H1 (cell line): ENCODE results near the gene DCAF6. TPM values are rescaled to one million over a fixed set of nuclear protein-coding genes. Genes with fewer than 3 reads are reported as not detected.

Source experiments
- BCL11A ChIP-seq, 2 experiments: IDR thresholded peaks; one replicate each; pipeline ENCODE4 v1.6.1; 2011; ENCODE audit warnings: low read depth in 2 of 2, low read length in 2 of 2, mild to moderate bottlenecking in 2 of 2
- CEBPB ChIP-seq: IDR thresholded peaks from 2 replicates; pipeline ENCODE4 v1.6.1; 2012; ENCODE audit warnings: low read depth, low read length
- CHD2 ChIP-seq: IDR thresholded peaks from 2 replicates; pipeline ENCODE4 v1.6.1; 2012; ENCODE audit warnings: low read length, improper control_type of control experiment
- GABPA ChIP-seq: IDR thresholded peaks from 2 replicates; pipeline ENCODE4 v1.6.1; 2011; ENCODE audit warnings: mild to moderate bottlenecking, low read length, moderate library complexity, borderline replicate concordance; ENCODE audit not compliant: insufficient read depth
- JUN ChIP-seq: IDR thresholded peaks from 2 replicates; pipeline ENCODE4 v1.6.1; 2011; ENCODE audit warnings: low read depth, mild to moderate bottlenecking, improper control_type of control experiment, low read length
- JUND ChIP-seq: IDR thresholded peaks from 2 replicates; pipeline ENCODE4 v1.6.1; 2011; ENCODE audit warnings: mild to moderate bottlenecking, improper control_type of control experiment, low read length
- KDM1A ChIP-seq: fragments of 200-600, 300-600 bp; sonication (generic); IDR thresholded peaks from 2 replicates; pipeline ENCODE4 v1.7.1; 2016; ENCODE audit warnings: mild to moderate bottlenecking, low read length, borderline replicate concordance
- KDM5A ChIP-seq: fragments of 200-600 bp; IDR thresholded peaks from 2 replicates; pipeline ENCODE4 v1.7.1; 2012; ENCODE audit warnings: mild to moderate bottlenecking, low read length, inconsistent platforms, mixed read lengths
- NRF1 ChIP-seq: IDR thresholded peaks from 2 replicates; pipeline ENCODE4 v1.6.1; 2011; ENCODE audit warnings: mild to moderate bottlenecking, low read depth, low read length, improper control_type of control experiment
- SAP30 ChIP-seq: fragments of 300-600 bp; sonication (generic); IDR thresholded peaks from 2 replicates; pipeline ENCODE4 v1.7.1; 2012; ENCODE audit warnings: low read length, moderate library complexity, mild to moderate bottlenecking, inconsistent platforms; ENCODE audit not compliant: insufficient read depth, insufficient replicate concordance
- SP1 ChIP-seq: IDR thresholded peaks from 2 replicates; pipeline ENCODE4 v1.6.1; 2011; ENCODE audit warnings: low read depth, low read length
- TAF7 ChIP-seq: optimal IDR thresholded peaks from 2 replicates; pipeline ENCODE3; 2011; ENCODE audit warnings: low read depth, mild to moderate bottlenecking, inconsistent platforms, low read length, moderate library complexity, borderline replicate concordance
- polyA plus RNA-seq, 7 experiments: library from polyadenylated mRNA; depleted of rRNA in 3 of 7; stranded (reverse) in 5 of 7; unstranded in 2 of 7; fragments of >200 nt in 5 of 7; fragments of 200-250 nt in 2 of 7; gene quantifications; 1 replicate in 5 of 7; 2 replicates in 1 of 7; 4 replicates in 1 of 7; pipeline versions ENCODE4 v1.2.1 to v1.2.3, GENCODE V29; 2011 to 2013; ENCODE audit warnings: missing spikeins in 2 of 7, mixed read lengths in 2 of 7
- total RNA-seq: library from RNA; stranded (reverse); fragmentation: NEBNext Ultra II Directional; extraction: Animal tissue kit (Norgen Biotek cat#: 25700); gene quantifications from 2 replicates; pipeline ENCODE4 v1.2.1, GENCODE V29; 2021
- TF ChIP-seq, protein P1 (sequence below): fragments of 300-600 bp; sonication (generic); IDR thresholded peaks from 2 replicates; pipeline ENCODE4 v1.7.1; 2012; ENCODE audit warnings: low read length, moderate library complexity, mild to moderate bottlenecking, inconsistent platforms; ENCODE audit not compliant: insufficient replicate concordance

Gene DCAF6
- total and polyA plus RNA-seq, 2 of the 8 experiments (the other 6 are each of a cell fraction or from before 2014, with no cell fraction given) = 12.3 to 17.4 TPM

GRCh38 chr1:167950569-167950968, 14.1 kb downstream of the DCAF6 start (continued):
- TF ChIP-seq, protein P1, sequence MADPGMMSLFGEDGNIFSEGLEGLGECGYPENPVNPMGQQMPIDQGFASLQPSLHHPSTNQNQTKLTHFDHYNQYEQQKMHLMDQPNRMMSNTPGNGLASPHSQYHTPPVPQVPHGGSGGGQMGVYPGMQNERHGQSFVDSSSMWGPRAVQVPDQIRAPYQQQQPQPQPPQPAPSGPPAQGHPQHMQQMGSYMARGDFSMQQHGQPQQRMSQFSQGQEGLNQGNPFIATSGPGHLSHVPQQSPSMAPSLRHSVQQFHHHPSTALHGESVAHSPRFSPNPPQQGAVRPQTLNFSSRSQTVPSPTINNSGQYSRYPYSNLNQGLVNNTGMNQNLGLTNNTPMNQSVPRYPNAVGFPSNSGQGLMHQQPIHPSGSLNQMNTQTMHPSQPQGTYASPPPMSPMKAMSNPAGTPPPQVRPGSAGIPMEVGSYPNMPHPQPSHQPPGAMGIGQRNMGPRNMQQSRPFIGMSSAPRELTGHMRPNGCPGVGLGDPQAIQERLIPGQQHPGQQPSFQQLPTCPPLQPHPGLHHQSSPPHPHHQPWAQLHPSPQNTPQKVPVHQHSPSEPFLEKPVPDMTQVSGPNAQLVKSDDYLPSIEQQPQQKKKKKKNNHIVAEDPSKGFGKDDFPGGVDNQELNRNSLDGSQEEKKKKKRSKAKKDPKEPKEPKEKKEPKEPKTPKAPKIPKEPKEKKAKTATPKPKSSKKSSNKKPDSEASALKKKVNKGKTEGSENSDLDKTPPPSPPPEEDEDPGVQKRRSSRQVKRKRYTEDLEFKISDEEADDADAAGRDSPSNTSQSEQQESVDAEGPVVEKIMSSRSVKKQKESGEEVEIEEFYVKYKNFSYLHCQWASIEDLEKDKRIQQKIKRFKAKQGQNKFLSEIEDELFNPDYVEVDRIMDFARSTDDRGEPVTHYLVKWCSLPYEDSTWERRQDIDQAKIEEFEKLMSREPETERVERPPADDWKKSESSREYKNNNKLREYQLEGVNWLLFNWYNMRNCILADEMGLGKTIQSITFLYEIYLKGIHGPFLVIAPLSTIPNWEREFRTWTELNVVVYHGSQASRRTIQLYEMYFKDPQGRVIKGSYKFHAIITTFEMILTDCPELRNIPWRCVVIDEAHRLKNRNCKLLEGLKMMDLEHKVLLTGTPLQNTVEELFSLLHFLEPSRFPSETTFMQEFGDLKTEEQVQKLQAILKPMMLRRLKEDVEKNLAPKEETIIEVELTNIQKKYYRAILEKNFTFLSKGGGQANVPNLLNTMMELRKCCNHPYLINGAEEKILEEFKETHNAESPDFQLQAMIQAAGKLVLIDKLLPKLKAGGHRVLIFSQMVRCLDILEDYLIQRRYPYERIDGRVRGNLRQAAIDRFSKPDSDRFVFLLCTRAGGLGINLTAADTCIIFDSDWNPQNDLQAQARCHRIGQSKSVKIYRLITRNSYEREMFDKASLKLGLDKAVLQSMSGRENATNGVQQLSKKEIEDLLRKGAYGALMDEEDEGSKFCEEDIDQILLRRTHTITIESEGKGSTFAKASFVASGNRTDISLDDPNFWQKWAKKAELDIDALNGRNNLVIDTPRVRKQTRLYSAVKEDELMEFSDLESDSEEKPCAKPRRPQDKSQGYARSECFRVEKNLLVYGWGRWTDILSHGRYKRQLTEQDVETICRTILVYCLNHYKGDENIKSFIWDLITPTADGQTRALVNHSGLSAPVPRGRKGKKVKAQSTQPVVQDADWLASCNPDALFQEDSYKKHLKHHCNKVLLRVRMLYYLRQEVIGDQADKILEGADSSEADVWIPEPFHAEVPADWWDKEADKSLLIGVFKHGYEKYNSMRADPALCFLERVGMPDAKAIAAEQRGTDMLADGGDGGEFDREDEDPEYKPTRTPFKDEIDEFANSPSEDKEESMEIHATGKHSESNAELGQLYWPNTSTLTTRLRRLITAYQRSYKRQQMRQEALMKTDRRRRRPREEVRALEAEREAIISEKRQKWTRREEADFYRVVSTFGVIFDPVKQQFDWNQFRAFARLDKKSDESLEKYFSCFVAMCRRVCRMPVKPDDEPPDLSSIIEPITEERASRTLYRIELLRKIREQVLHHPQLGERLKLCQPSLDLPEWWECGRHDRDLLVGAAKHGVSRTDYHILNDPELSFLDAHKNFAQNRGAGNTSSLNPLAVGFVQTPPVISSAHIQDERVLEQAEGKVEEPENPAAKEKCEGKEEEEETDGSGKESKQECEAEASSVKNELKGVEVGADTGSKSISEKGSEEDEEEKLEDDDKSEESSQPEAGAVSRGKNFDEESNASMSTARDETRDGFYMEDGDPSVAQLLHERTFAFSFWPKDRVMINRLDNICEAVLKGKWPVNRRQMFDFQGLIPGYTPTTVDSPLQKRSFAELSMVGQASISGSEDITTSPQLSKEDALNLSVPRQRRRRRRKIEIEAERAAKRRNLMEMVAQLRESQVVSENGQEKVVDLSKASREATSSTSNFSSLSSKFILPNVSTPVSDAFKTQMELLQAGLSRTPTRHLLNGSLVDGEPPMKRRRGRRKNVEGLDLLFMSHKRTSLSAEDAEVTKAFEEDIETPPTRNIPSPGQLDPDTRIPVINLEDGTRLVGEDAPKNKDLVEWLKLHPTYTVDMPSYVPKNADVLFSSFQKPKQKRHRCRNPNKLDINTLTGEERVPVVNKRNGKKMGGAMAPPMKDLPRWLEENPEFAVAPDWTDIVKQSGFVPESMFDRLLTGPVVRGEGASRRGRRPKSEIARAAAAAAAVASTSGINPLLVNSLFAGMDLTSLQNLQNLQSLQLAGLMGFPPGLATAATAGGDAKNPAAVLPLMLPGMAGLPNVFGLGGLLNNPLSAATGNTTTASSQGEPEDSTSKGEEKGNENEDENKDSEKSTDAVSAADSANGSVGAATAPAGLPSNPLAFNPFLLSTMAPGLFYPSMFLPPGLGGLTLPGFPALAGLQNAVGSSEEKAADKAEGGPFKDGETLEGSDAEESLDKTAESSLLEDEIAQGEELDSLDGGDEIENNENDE = no peak
- no peak for TF ChIP-seq CHD2
- no peak for TF ChIP-seq TAF7
- no peak for TF ChIP-seq SP1
- no peak for TF ChIP-seq KDM1A
- TF ChIP-seq CEBPB = no peak
- TF ChIP-seq SAP30 = no peak
- TF ChIP-seq GABPA = no peak
- no peak for TF ChIP-seq JUND
- no peak for TF ChIP-seq KDM5A
- TF ChIP-seq BCL11A (IDR thresholded peaks at IDR 0.05; ENCODE audit: low read depth in 2 of 2, low read length in 2 of 2) = no peak
- TF ChIP-seq JUN = no peak
- TF ChIP-seq NRF1 = no peak
